Common myeloid progenitor, CD34-positive (primary cell): ENCODE results near the gene SIGLEC6.

Experiments used
- CTCF ChIA-PET: fragments of 350-600 bp; sonication (Branson Sonifier 250); formaldehyde crosslinking; loops from one replicate; lab custom pipeline; 2021; ENCODE audit warnings: antibody characterized with exemption; lab: Charles Lee
- POLR2A ChIA-PET: fragments of 350-600 bp; sonication (Branson Sonifier 250); formaldehyde crosslinking; loops from one replicate; lab custom pipeline; 2021; ENCODE audit warnings: antibody characterized with exemption; lab: Charles Lee
- DNase-seq, 3 donors: peaks; one replicate each; pipeline versions ENCODE4 v3.0.0 to v3.0.0-alpha.2; 2013
- H3K27ac ChIP-seq, 2 experiments: 1 replicate in 1 of 2; 2 replicates in 1 of 2; pipeline ENCODE4 v1.7.0; 2013; ENCODE audit warnings: inconsistent platforms in 2 of 2, low read length in 2 of 2, mild to moderate bottlenecking in 2 of 2, low read depth in 1 of 2, moderate library complexity in 1 of 2; ENCODE audit not compliant: severe bottlenecking in 2 of 2, insufficient read depth in 1 of 2, poor library complexity in 1 of 2
- H3K27me3 ChIP-seq, 5 experiments: replicated peaks in 2 of 5; 1 replicate in 3 of 5; 2 replicates in 2 of 5; pipeline versions ENCODE4 v1.6.1 to v1.7.0; 2013; ENCODE audit warnings: low read length in 4 of 5, mild to moderate bottlenecking in 2 of 5, moderate library complexity in 2 of 5, inconsistent platforms in 1 of 5; ENCODE audit not compliant: insufficient read depth in 5 of 5, control insufficient read depth in 4 of 5
- H3K36me3 ChIP-seq, 4 experiments: 1 replicate in 2 of 4; 2 replicates in 2 of 4; pipeline versions ENCODE4 v1.6.1 to v1.7.0; 2013; ENCODE audit warnings: low read length in 3 of 4, control low read depth in 1 of 4, mild to moderate bottlenecking in 1 of 4; ENCODE audit not compliant: control insufficient read depth in 4 of 4, insufficient read depth in 4 of 4
- H3K4me1 ChIP-seq, 4 experiments: 1 replicate in 3 of 4; 2 replicates in 1 of 4; pipeline versions ENCODE4 v1.6.1 to v1.7.1; 2013; ENCODE audit warnings: low read length in 3 of 4, mild to moderate bottlenecking in 3 of 4, control low read depth in 1 of 4, inconsistent platforms in 1 of 4, moderate library complexity in 1 of 4; ENCODE audit not compliant: control insufficient read depth in 4 of 4, insufficient read depth in 4 of 4; ENCODE audit errors: control extremely low read depth in 1 of 4
- H3K4me3 ChIP-seq, 7 experiments: 1 replicate in 4 of 7; 2 replicates in 3 of 7; pipeline versions ENCODE4 v1.5.1 to v1.7.0; 2013; ENCODE audit warnings: mild to moderate bottlenecking in 7 of 7, low read length in 6 of 7, moderate library complexity in 6 of 7, inconsistent platforms in 2 of 7, low read depth in 2 of 7, control low read depth in 1 of 7; ENCODE audit not compliant: insufficient read depth in 4 of 7, control insufficient read depth in 1 of 7; ENCODE audit errors: extremely low read depth in 1 of 7
- H3K9me3 ChIP-seq, 5 experiments: 1 replicate in 4 of 5; 2 replicates in 1 of 5; pipeline versions ENCODE4 v1.6.1 to v1.7.1; 2013; ENCODE audit warnings: low read length in 4 of 5, mild to moderate bottlenecking in 2 of 5, inconsistent platforms in 1 of 5, low read depth in 1 of 5, moderate library complexity in 1 of 5; ENCODE audit not compliant: control insufficient read depth in 4 of 5, insufficient read depth in 2 of 5; ENCODE audit errors: control extremely low read depth in 1 of 5
- WGBS: methylation state at CpG from one replicate; pipeline ENCODE4 v1.1.5; 2013; ENCODE audit not compliant: insufficient coverage; 5-methylcytosine and 5-hydroxymethylcytosine counted together

SIGLEC6 gene

GRCh38 chr19:51570962-51571575 lies 39.6 kb upstream of the SIGLEC6 start, which contains the start of gene ZNF175:
ZNF175 (plus strand) TSS chr19:51571283; CDS start chr19:51573330, 2,047 bp downstream.
- Histone ChIP-seq H3K4me3 (peak within 1 kb of the TSS; percentile 37 to 89 (median 86)), H3K27ac (peak within 1 kb of the TSS; percentile 71 to 79), H3K4me1 (peaks cover 0 to 31% (median 21%) of the 10 kb centered on the region in 4 experiments), H3K36me3 (peaks cover 4 to 21% (median 14%) of the 10 kb centered on the region in 4 experiments), H3K27me3 (peaks cover 0 to 10% (median 0%) of the 10 kb centered on the region in 5 experiments), H3K9me3 (no peaks in the 10 kb centered on the region)
- peak; percentile 88 to 92 (median 91) for DNase-seq
- ChIA-PET CTCF (interaction anchor here (1.0 to 1.5 kb wide), 5 partner anchors 10 to 98 kb away, joined by 3 to 5 read pairs (median 3); no protein-coding TSS in a partner anchor), POLR2A (no interaction called here)
- 0% methylated on average over 18 of the region's 30 CpGs for WGBS

GRCh38 chr19:51568456-51568855 lies 37.0 kb upstream of the SIGLEC6 start:
- Histone ChIP-seq H3K36me3 (peaks cover 0 to 5% (median 3%) of the 10 kb centered on the region in 4 experiments), H3K27me3 (peaks cover 0 to 18% (median 0%) of the 10 kb centered on the region in 5 experiments), H3K4me3 (no peak overlapping the region), H3K9me3 (no peaks in the 10 kb centered on the region), H3K4me1 (peaks cover 4 to 54% (median 36%) of the 10 kb centered on the region in 4 experiments), H3K27ac (no peak overlapping the region)
- DNase-seq: no peak
- ChIA-PET POLR2A (interaction anchor here (0.5 to 0.6 kb wide), 2 partner anchors 326 to 1003 kb away, joined by 3 to 5 read pairs; no protein-coding TSS in a partner anchor), CTCF (no interaction called here)
- 90% methylated on average over 1 of the region's 1 CpG for WGBS

GRCh38 chr19:51567583-51567982 lies 36.1 kb upstream of the SIGLEC6 start:
- peaks cover 0 to 18% (median 2%) of the 10 kb centered on the region in 5 experiments for H3K27me3 ChIP-seq
- H3K9me3 ChIP-seq: no peaks in the 10 kb centered on the region
- ChIA-PET POLR2A (no interaction called here), CTCF (no interaction called here)
- H3K4me3 ChIP-seq: no peak overlapping the region
- no peaks in the 10 kb centered on the region for H3K36me3 ChIP-seq
- no peak for DNase-seq
- peaks cover 4 to 46% (median 28%) of the 10 kb centered on the region in 4 experiments for H3K4me1 ChIP-seq
- no peak overlapping the region for H3K27ac ChIP-seq
- 100% methylated on average over 2 of the region's 4 CpGs for WGBS

GRCh38 chr19:51566489-51567100 lies 35.1 kb upstream of the SIGLEC6 start:
- Histone ChIP-seq H3K27me3 (peaks cover 0 to 18% (median 2%) of the 10 kb centered on the region in 5 experiments), H3K36me3 (no peaks in the 10 kb centered on the region), H3K4me3 (no peak overlapping the region), H3K9me3 (no peaks in the 10 kb centered on the region), H3K4me1 (peaks cover 4 to 37% (median 19%) of the 10 kb centered on the region in 4 experiments), H3K27ac (no peak overlapping the region)
- ChIA-PET POLR2A (no interaction called here), CTCF (interaction anchor here (1.1 to 1.2 kb wide), 2 partner anchors 53 to 56 kb away, joined by 3 read pairs; no protein-coding TSS in a partner anchor)
- no peak for DNase-seq
- WGBS: 50% methylated on average over 2 of the region's 8 CpGs

- peaks cover 0 to 21% (median 2%) of the 10 kb centered on the region in 5 experiments for H3K27me3 ChIP-seq
- peak in 2 of 3 donors; percentile 31 to 36 for DNase-seq
- H3K4me1 ChIP-seq: peaks cover 4 to 36% (median 17%) of the 10 kb centered on the region in 4 experiments
- 49% methylated on average over 3 of the region's 4 CpGs for WGBS
- ChIA-PET CTCF (interaction anchor here (0.9 to 1.7 kb wide), 6 partner anchors 17 to 92 kb away, joined by 3 to 8 read pairs (median 3); no protein-coding TSS in a partner anchor), POLR2A (interaction anchor here (1.1 kb wide), 1 partner anchor 18 kb away, joined by 3 read pairs; no protein-coding TSS in a partner anchor)
- H3K9me3 ChIP-seq: no peaks in the 10 kb centered on the region
- no peak overlapping the region for H3K4me3 ChIP-seq
- no peak overlapping the region for H3K27ac ChIP-seq
- no peaks in the 10 kb centered on the region for H3K36me3 ChIP-seq
Observed at GRCh38 chr19:51565583-51565982, 34.1 kb upstream of the SIGLEC6 start.

- H3K4me1 ChIP-seq: peaks cover 4 to 36% (median 17%) of the 10 kb centered on the region in 4 experiments
- no peaks in the 10 kb centered on the region for H3K36me3 ChIP-seq
- CTCF ChIA-PET: interaction anchor here (1.2 to 1.7 kb wide), 3 partner anchors 13 to 91 kb away, joined by 3 to 8 read pairs (median 4); no protein-coding TSS in a partner anchor
- WGBS: 23% methylated on average over 5 of the region's 6 CpGs
- no peaks in the 10 kb centered on the region for H3K9me3 ChIP-seq
- peak overlapping the region in 2 of 7 experiments; percentile 25 to 47 for H3K4me3 ChIP-seq
- DNase-seq: peak; percentile 49 to 85 (median 83)
- H3K27me3 ChIP-seq: peaks cover 2 to 29% (median 4%) of the 10 kb centered on the region in 5 experiments
- H3K27ac ChIP-seq: no peak overlapping the region
- POLR2A ChIA-PET: interaction anchor here (1.0 kb wide), 1 partner anchor 17 kb away, joined by 4 read pairs; no protein-coding TSS in a partner anchor
Observed at GRCh38 chr19:51564791-51565190, 33.3 kb upstream of the SIGLEC6 start.
